ENCODE data around the gene LY6G6D.

LY6G6D gene

GRCh38 chr6:31715022-31715958 lies at the start of gene LY6G6D:
TSS of gene LY6G6D (plus strand) at chr6:31715348. CDS start at chr6:31715356, 8 bp downstream.
- TF ChIP-seq CTCF (IDR thresholded peaks at IDR 0.05; ENCODE audit: low read depth, low read length), result no peak
- H3K4me3 ChIP-seq (replicated peaks in 1 of 2; ENCODE audit: low read depth in 2 of 2, low read length in 2 of 2), result no peak within 1 kb of the TSS
- no peak for DNase-seq (ENCODE audit: low read depth in 2 of 2)

DNA sequence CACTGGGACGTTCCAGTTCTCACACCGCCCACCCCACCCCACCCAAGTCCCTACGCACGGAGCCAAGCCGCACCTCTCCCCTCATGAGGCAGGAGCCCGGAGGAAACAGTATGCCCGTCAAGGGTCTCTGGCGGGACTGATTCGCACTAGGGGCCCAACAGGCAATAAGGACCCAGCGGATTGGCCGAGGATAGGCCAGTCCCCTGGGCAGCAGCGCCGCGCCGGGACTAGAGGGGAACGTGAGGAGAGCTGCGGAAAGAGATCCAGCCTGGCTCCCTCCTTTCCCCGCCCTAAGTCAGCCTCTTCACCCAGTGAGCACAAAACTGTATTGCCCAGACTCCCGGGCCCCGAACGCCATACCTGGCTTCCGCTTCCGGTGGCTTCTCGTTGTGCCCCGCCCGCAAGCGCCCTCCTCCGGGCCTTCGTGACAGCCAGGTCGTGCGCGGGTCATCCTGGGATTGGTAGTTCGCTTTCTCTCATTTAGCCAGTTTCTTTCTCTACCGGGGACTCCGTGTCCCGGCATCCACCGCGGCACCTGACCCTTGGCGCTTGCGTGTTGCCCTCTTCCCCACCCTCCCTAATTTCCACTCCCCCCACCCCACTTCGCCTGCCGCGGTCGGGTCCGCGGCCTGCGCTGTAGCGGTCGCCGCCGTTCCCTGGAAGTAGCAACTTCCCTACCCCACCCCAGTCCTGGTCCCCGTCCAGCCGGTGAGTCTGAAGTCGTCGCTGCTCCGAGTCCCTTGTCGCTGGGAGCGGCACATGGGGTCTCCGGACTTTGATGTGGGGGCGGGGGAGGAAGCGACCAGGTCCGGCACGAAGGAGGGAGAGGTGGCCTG lies 49.4 kb upstream of the LY6G6D start, which contains the start of gene CSNK2B:
CSNK2B (plus strand) TSS at position 580 of the 836 bp plus-strand sequence. CDS start 752 bp downstream, outside the sequence.
- peak within 1 kb of the TSS; percentile 92 to 98 for H3K4me3 ChIP-seq (replicated peaks in 1 of 2; ENCODE audit: low read depth in 2 of 2, low read length in 2 of 2)
- DNase-seq (ENCODE audit: low read depth in 2 of 2), result peak; percentile 97
- no peak for TF ChIP-seq CTCF (IDR thresholded peaks at IDR 0.05; ENCODE audit: low read depth, low read length)

DNA sequence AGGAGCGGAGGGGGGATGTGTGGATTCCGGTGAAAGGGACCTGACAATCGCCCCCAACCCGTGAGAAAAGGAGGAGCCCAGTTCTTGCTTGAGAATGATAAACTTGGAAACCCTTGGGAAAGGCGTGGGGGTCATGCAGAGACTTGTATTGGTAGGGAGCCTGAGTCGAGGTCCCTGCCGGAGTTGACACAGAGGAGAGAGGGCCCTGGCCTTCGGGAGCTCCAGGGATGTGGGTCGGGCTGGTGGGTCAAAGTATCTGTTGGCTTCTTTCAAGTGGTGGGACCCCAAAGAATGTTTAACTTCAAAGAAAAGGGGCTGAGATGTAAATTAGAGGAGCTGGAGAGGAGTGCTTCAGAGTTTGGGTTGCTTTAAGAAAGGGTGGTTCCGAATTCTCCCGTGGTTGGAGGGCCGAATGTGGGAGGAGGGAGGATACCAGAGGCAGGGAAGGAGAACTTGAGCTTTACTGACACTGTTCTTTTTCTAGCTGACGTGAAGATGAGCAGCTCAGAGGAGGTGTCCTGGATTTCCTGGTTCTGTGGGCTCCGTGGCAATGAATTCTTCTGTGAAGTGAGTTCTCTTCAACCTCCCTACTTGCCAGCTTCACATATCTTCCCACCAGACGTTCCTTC lies 48.7 kb upstream of the LY6G6D start:
- H3K4me3 ChIP-seq (replicated peaks in 1 of 2; ENCODE audit: low read depth in 2 of 2, low read length in 2 of 2), result peak overlapping the region; percentile 92 to 98
- DNase-seq (ENCODE audit: low read depth in 2 of 2), result no peak
- no peak for TF ChIP-seq CTCF (IDR thresholded peaks at IDR 0.05; ENCODE audit: low read depth, low read length)

DNA sequence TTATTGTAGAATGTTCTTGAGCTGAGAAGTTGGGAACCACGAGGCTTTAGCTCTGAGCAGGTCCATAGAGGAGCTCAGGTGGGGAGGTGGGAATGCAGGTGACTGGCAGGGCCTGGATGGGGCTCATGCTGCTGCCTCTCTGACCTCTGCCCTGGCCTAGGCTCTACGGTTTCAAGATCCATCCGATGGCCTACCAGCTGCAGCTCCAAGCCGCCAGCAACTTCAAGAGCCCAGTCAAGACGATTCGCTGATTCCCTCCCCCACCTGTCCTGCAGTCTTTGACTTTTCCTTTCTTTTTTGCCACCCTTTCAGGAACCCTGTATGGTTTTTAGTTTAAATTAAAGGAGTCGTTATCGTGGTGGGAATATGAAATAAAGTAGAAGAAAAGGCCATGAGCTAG lies 45.5 kb upstream of the LY6G6D start, which contains the start of gene LY6G5B:
LY6G5B (plus strand) TSS at position 301 of the 400 bp plus-strand sequence. CDS start 975 bp downstream, outside the sequence.
- no peak within 1 kb of the TSS for H3K4me3 ChIP-seq (replicated peaks in 1 of 2; ENCODE audit: low read depth in 2 of 2, low read length in 2 of 2)
- no peak for TF ChIP-seq CTCF (IDR thresholded peaks at IDR 0.05; ENCODE audit: low read depth, low read length)
- DNase-seq (ENCODE audit: low read depth in 2 of 2), result no peak

GRCh38 chr6:31676322-31676903 lies 38.7 kb upstream of the LY6G6D start:
- no peak overlapping the region for H3K4me3 ChIP-seq (replicated peaks in 1 of 2; ENCODE audit: low read depth in 2 of 2, low read length in 2 of 2)
- no peak for TF ChIP-seq CTCF (IDR thresholded peaks at IDR 0.05; ENCODE audit: low read depth, low read length)
- no peak for DNase-seq (ENCODE audit: low read depth in 2 of 2)

- DNase-seq (ENCODE audit: low read depth in 2 of 2), result no peak
- H3K4me3 ChIP-seq (replicated peaks in 1 of 2; ENCODE audit: low read depth in 2 of 2, low read length in 2 of 2), result no peak overlapping the region
Observed at GRCh38 chr6:31676904-31677303, 38.2 kb upstream of the LY6G6D start.

More at GRCh38 chr6:31676904-31677303, 38.2 kb upstream of the LY6G6D start:
- no peak for TF ChIP-seq CTCF (IDR thresholded peaks at IDR 0.05; ENCODE audit: low read depth, low read length)

Measured in cardiac fibroblast (primary cell).